GM19240 (cell line): ENCODE data around the gene MLKL.

Source experiments
- DNase-seq: peaks from one replicate; pipeline ENCODE4 v3.0.0; 2011; ENCODE audit warnings: low spot score; ENCODE audit not compliant: insufficient read length

Gene MLKL

DNA sequence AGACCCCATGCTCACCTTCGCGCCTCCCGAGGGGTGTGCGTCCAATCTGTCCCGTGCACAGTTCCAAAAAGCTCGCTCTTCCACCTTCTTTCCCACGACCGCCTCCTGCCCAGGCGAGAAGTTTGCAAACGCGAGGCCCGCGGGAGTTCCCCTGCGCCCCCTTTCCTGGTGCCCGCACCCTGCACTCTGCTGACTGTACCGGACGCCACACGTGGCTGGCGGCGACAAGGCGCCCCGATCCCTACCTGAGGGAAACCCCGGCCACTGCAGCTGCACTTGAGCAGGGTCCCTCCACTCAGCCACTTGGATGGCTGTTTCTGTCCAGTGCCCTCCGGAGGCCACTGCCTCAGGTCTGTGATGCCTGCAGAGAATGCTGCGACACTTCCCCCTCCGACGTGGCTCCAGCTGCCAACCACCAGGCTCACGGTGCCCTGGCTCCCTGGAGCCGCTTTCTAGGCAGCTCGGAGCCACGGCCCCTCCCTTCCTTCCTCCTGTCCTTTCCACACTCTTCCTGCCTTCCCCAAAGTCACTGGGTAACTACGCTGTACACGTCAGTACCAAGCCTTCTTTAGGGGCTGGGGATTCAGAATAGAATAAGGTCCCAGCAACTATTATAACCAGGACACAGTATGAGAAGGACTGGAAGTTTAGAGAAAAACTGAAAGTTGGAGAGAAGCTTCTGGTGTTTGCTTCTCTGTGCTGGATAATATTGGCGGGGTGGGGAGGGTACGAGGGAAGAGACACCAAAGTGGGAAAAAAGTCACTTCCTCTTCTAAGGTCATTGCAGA, at the start of gene MLKL:
Gene MLKL (minus strand): TSS at position 425 of the 788 bp plus-strand sequence. CDS start 5,105 bp downstream, outside the sequence.
- no peak for DNase-seq

- DNase-seq = no peak
Observed at GRCh38 chr16:74749291-74750055, 48.8 kb upstream of the MLKL start.

DNA sequence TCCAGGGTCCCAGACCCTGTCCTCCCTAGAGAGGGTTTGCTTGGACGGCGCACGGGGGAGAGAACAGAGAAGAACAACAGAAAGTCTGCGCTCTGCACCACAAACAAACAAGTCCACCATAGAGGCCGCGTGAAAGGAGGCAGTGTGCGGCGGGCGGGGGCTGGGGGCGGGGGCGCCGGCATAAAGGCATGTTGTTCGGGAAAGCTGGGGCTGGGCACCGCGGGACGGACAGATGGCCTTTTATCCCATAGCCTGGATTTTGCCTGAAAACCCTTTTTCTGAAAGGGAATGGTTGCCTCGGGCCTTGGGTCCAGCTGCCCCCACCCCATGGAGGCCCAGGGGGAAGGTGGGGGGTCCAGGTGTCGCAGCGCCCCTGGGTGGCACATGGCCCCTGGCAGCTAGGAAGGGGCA, 48.0 kb upstream of the MLKL start:
- DNase-seq = no peak

GRCh38 chr16:74747716-74748615, 47.3 kb upstream of the MLKL start:
- DNase-seq = no peak

- no peak for DNase-seq
Observed at GRCh38 chr16:74745926-74746325, 45.3 kb upstream of the MLKL start.

- DNase-seq = no peak
Observed at GRCh38 chr16:74745109-74745615, 44.5 kb upstream of the MLKL start.

- DNase-seq = no peak
Observed at GRCh38 chr16:74744566-74744965, 43.9 kb upstream of the MLKL start.

- no peak for DNase-seq
Observed at GRCh38 chr16:74743668-74744299, 43.1 kb upstream of the MLKL start.

GRCh38 chr16:74743045-74743667, 42.5 kb upstream of the MLKL start:
- no peak for DNase-seq

DNA sequence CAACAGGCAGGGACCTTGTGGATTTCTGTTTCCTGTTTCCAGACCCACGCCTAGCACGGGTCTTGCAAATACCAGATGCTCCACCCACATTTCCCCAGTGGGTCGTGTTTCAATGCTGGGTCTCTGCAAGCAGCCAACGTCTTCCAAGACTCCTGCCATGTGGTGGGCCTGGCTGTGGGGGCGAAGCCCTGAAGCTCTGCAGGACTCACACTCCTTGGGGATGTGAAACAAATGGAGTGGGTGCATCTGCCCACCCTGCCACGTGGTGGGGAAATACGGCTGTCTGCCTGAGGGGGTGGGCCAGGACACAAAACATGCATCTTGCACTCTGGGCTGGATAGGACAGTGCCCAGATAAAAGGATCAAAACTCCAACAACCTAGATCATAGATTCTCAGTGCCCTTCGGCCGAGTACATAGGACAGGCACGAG, 41.4 kb upstream of the MLKL start:
- no peak for DNase-seq

DNA sequence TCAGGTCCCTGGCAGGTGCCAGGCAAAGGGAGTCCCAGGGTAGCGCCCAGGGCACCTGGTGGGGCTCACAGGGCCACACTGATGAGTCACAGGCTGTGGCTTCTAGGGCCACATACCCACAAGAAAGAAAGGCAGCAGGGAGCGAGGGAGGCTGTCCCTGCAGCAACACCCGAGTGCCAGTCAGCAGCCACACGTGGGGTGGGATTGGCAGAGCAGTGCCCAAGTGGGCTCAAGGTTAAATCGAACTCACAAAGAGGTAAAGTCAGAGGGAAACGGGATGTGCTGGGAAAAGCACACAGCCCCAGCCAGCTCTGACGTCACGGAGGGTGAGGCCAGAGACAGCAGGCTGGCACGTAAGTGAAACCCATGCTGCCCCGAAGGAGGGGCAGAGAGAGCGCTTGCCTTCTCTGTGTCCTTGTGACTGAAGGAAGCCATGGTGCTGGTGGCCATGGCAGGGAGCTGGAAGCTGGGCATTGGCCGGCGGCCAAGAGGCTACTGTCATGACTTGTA, 40.2 kb upstream of the MLKL start:
- no peak for DNase-seq

GRCh38 chr16:74739275-74739674, 38.6 kb upstream of the MLKL start:
- DNase-seq = no peak

DNA sequence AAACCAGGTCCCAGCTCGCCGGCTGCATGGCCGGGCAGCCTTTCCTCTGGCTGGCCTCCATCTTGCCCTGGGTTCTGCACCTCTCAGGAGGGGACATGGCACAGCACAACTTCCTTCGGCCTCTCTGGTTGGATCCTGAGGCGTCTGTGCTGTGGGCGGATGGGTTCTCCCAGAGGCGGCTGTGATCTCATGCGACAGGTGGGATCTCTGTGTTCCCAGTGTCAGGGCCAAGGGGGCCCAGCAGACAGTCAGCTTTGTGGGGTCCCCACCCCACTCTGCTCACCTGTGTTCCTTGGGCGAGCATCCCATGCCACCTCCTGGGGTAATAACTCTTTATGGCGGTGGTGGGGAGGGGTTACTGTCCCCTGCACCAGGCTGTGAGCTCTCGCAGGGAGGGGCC, 38.2 kb upstream of the MLKL start:
- no peak for DNase-seq

DNA sequence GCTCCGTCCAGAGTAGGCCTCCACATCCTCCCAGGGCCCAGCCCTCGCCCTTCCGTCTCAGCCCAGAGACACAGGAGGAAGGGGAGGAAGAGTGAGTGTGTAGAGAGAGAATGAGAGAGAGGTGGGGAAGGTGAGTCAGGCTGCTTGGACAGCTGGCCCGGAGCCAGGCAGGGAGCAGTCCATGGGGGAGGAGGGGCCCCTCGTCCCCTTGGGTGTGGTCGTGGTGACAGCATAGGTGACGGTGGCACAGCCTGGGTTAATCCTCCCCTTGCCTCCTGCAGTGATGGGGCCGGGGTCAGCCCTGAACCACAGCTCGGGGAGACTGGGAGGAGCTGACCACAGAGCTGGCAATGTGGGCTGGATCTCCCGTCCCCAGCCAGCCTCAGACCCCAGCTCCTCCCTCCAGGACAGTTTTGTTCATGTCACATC, 37.5 kb upstream of the MLKL start:
- no peak for DNase-seq

- DNase-seq = no peak
Observed at GRCh38 chr16:74737521-74737920, 36.9 kb upstream of the MLKL start.

GRCh38 chr16:74736531-74737157, 36.0 kb upstream of the MLKL start:
- DNase-seq = no peak

GRCh38 chr16:74735554-74735953, 34.9 kb upstream of the MLKL start:
- no peak for DNase-seq

GRCh38 chr16:74735162-74735452, 34.4 kb upstream of the MLKL start:
- DNase-seq = no peak

DNA sequence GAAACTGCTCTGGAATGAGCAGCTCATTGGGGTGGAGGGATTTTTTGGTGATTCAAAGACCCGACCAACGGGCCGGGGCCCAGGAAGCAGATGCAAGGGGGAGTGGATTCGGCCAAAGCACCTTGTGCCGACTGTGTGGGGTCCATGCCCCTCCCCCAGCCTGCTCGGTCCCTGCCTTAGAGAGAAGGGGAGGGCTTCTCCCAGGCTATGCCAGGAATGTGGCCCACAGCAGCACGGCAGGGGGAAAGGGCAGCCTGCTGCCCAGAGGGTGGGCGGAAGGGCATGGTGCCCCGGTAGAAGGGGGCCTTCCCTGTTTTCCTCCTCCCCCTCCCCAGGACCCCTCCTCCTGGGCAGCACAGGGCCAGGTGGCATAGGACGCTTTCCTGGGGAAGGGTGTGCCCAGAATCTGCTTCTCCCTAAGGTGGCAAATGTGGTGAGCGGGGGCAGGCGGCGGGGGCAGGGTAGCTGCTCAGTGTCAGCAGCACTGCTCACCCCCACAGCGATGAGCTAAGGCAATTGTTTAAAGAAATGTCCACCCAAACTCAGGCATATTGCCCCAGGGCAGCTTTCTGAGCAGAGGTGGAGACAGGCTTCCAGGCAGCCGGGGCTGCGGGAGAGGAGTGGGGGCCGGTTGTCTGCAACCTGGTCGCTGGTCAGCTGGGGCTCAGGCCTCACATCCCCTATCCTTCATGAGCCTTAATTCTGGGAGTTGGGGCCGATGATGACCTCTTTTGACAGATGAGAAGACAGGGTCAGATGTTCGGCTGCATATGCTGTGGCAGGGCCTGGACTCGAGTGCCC, 33.9 kb upstream of the MLKL start:
- no peak for DNase-seq
